Activated effector memory CD4-positive, alpha-beta T cell treated with anti-CD3 and anti-CD28 coated beads, Interleukin-2, amount 50 U/mL, for 16 hours (primary cell): ENCODE data around the gene SHISA9.

ENCODE experiments used
- DNase-seq: peaks from one replicate; pipeline ENCODE4 v3.0.0-alpha.2; 2020

Gene SHISA9

GRCh38 chr16:13036600-13036999, 135.2 kb downstream of the SHISA9 start:
- DNase-seq, result no peak

GRCh38 chr16:13038591-13038990, 137.2 kb downstream of the SHISA9 start:
- DNase-seq, result no peak

DNA sequence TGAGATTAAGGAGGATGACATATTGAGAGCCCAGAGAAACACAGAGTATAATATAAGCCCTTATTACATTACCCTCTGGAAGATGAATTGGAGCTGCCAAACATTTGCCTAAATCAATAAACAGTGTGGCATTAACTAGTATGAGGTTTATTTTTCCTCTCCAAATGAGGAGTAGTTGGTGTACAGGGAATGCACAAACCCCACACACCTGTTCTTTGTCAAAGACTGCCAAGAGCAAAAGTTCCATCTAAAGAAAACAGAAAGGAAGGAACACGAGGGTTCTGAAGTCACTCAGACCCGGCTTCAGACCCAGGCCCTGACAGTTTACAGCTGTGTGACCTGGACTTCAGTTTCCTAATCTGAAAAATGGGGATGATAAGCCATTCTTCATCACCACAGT, 138.1 kb downstream of the SHISA9 start:
- no peak for DNase-seq

GRCh38 chr16:13041180-13041579, 139.8 kb downstream of the SHISA9 start:
- DNase-seq, result no peak

DNA sequence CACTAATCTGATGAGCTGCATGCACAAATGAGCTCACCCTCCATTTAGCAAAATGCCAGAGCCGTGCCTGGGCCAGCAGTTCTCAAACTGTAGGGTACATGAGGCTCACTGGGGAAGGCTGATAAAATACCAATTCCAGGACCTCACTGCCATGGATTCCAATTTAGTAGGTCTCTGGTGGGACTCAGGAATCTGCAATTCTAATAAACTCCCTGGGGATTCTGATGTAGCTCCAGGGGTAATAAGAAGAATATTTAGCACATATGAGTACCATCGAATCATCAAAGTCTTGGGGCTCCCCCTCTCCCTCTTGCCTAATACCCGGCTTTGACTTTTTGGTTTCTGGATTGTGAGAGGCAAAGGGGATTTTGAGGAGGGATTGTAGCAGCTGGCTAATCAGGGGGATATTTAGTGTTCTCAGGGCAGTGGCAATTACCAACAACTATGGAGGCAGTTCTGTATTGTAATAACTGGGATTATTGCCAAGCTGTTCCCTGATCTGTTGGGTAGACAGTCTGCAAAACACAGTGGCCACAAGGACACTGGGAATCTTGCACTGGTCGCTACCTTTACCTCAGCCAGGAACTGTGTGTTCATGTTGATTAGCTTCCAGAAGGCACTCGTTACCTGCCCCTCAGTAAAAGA, 140.4 kb downstream of the SHISA9 start:
- DNase-seq, result no peak

DNA sequence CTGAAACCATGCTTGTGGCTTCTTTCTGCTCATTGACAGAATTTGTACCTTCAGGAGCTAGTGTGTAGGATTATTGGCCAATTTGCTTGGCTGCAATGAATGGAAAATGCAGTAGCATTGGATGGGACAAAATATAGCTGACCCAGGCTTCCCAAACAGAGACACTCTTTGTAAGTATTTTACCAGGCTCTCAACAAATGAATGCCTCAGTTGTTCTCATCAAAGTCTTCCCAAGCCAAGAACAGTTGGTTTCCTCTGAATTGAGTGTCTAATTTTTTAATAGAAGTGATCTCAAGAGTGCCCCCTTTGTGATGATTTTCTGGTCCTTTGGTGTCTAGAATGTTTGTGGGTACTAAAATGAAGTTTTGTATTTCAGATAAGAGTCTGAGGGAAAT, 140.9 kb downstream of the SHISA9 start:
- no peak for DNase-seq

GRCh38 chr16:13046061-13046821, 144.8 kb downstream of the SHISA9 start:
- DNase-seq, result no peak

GRCh38 chr16:13047276-13047675, 145.9 kb downstream of the SHISA9 start:
- DNase-seq, result no peak

- DNase-seq, result no peak
Measured at GRCh38 chr16:13049688-13050087, 148.3 kb downstream of the SHISA9 start.

GRCh38 chr16:13052431-13052830, 151.0 kb downstream of the SHISA9 start:
- DNase-seq, result no peak

DNA sequence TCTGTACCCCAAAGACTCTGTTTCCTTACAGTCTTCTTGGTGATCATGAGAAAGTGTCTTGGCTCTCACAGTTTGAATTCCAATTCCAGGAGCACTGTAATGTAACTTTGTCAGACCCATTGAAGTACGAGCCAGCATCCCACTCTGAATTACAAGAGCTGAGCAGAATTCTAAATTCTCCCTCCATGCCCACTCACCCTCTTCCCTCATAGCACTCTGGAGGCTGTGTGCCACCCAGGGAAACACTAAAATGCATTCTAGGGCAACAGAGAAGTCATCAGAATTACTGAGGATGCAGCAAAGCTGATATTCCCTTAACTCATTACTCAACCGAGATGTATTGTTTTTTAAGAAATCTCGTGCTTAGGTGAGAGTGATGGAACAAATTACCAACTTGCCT, 154.1 kb downstream of the SHISA9 start:
- no peak for DNase-seq

GRCh38 chr16:13056607-13057006, 155.2 kb downstream of the SHISA9 start:
- no peak for DNase-seq

DNA sequence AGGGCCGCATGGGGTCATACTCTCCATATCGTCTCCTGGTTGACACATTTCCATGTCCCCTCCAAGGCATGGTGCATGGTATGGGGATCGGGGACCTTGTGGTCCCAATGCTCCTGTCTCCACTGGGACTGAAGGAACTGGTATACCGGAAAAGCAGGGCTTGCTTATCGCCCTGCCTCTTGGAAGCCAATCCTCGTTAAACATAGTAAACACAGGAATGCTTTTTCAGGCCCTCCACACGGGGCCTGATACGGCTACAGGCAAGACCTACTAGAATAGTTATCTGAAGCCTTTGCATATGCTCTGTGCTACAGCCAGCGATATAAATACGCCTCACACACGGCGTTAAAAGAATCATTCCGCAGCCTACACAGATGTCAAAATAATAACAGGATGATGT, 159.5 kb downstream of the SHISA9 start:
- DNase-seq, result no peak

- no peak for DNase-seq
Measured at GRCh38 chr16:13061691-13062090, 160.3 kb downstream of the SHISA9 start.

DNA sequence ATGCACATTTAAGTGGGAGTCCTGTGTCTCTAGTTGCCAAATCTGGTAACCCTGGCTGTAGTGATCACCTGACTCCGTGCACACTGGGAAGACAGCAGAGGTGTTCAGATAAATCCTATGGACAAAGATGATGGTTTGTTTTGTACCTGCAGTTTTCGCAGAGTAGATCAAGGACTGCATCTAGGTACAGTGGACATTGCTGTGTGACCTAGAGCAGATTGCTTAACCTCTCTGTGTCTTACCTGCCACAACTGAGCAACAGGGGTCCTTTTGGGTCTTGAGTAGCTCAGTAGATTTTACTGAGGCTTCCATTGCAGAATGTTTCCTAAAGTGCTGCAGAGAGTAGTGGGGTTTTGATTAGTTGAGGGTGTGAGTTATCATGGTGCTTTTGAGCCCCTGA, 160.8 kb downstream of the SHISA9 start:
- no peak for DNase-seq

- no peak for DNase-seq
Measured at GRCh38 chr16:13063457-13063856, 162.1 kb downstream of the SHISA9 start.

DNA sequence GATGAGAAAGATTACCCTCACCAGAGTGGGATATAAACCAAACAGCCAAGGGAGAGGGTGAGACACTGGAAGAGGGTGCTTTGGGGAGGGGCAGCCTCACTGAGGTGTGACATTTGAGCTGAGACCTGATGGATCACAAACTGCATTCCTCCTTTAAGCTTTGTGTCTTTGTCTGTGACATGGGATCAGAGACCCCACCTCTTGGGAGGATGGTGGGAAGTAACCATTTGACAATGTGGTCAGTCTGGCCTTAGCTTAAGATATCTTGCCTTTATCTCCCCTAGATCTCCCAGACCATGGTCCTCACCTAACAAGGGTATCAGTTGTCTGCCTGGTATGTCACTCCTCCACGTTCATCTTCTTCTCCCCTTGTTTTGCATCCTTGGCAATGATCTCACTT, 163.4 kb downstream of the SHISA9 start:
- no peak for DNase-seq

DNA sequence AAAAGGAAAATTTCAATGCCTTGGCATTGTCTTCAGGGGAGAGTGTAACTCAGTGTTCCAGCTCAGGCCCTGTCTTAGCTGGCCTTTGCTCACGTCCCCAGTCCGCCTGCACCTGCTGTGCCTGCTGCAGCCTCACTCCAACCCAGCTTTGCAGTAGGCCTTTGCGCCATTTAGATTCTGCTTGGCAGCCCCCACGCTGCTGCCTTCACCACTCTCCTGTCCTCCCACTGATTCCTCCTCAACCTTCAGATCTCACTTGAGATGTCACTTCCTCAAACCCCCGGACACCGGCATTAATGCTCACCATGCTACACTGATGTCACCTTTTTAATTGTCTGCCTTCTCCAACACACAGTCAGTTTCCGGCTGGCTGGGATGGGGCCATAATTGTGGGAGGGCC, 166.2 kb downstream of the SHISA9 start:
- no peak for DNase-seq

DNA sequence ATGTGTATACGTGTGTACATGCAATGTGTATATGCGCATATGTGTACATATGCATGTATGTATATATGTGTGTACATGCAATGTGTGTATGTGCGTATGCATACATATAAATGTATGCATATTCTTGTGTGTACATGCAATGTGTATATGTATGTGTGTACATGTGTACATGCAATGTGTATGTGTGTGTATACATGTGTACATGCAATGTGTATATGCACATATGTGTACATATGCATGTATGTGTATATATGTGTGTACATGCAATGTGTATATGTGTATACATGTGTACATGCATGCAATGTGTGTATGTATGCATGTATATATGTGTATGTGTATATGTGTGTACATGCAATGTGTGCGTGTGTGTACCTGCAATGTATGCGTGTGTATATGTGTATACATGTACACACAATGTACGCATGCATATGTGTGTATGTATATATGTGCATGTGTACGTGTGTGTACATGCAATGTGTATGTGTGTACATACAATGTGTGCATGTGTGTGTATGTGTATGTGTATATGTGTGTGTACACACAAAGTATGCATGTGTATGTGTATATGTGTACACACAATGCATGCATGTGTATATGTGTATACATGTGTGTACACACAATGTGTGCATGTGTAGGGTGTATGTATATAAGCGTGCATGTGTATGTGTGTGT, 167.7 kb downstream of the SHISA9 start:
- no peak for DNase-seq

DNA sequence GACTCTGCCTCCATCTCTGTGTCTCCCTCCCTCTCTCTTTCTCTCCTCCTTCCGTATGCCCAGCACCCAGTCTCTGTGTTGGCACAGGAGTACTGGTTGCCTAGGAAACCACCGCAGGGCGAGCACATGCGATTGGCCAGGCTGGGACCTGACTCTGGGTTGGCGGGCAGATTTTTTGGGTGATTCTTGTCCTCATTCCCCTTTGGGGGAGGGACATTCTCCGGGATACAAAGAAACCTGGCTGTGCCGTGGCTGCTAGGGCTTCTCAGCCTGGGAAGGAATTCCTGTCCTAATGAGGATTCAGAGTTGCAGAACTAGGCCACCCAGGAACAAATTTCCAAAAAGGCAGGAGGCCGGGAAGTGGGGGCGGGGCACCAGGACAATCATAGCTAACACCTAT, 168.9 kb downstream of the SHISA9 start:
- DNase-seq, result no peak

DNA sequence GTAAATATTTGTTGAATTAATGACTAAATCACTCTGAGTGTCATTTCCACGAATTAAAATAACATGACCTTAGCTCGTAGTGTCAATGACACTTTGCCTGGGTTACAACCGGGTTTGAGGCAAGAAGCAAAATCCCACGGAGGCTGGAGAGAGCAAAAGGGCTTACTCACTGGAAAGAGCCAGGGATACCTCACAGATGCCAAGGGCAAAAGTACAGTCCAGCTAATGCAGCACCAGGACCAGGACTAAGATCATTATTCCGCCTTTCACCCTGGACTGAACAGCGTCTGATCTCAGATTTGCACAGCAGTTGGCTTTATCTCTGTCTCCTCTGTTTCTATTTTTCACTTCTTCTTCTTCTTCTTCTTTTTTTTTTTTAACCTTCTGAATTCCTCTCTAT, 175.5 kb downstream of the SHISA9 start:
- DNase-seq, result no peak

DNA sequence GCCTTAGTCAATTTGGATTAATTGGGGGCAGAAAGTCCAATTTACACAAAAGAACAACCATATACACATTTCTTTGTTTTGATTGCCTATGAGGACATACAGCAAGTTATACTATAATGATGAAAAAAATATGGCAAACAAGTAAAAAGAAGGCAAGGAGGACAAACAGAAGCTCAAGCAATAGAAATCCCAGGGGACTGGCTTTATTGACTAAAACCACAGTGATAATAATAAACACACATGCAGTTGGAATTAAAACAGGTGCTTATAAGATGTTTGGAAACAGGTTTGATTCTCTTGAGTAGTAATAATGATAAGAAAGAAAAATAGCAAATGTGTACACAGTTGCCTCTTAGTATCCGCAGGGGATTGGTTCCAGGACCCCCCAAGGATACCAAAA, 176.4 kb downstream of the SHISA9 start:
- no peak for DNase-seq

- DNase-seq, result no peak
Measured at GRCh38 chr16:13080531-13080930, 179.1 kb downstream of the SHISA9 start.

GRCh38 chr16:13081825-13082331, 180.5 kb downstream of the SHISA9 start:
- no peak for DNase-seq
